Activated naive CD8-positive, alpha-beta T cell treated with anti-CD3 and anti-CD28 coated beads, Interleukin-2, amount 50 U/mL, for 16 hours (primary cell): ENCODE measurements around the gene USP44.

Source experiments
- DNase-seq: peaks from one replicate; pipeline ENCODE4 v3.0.0-alpha.2; 2020; ENCODE audit warnings: low read depth, low spot score

USP44 gene

GRCh38 chr12:95548539-95549391 lies 2.5 kb downstream of the USP44 start:
- DNase-seq = peak; percentile 56

GRCh38 chr12:95548056-95548538 lies 3.2 kb downstream of the USP44 start:
- no peak for DNase-seq

GRCh38 chr12:95547522-95548055 lies 3.7 kb downstream of the USP44 start:
- DNase-seq = no peak

DNA sequence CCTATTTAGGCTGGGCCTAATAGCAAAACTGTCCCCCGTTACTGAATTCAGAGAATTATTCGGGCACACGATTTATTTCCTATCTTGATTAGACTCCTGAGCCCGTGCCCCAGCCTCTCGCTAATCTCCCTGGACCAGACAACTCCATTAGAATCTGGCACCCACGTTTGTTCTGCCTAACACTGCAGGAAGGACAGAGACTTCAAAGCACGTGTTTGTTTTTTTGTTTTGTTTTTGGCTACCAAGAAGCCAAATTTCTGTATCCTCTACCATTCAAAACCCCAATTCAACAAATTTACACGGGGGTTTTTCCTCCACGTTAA lies 4.8 kb downstream of the USP44 start:
- DNase-seq = no peak

DNA sequence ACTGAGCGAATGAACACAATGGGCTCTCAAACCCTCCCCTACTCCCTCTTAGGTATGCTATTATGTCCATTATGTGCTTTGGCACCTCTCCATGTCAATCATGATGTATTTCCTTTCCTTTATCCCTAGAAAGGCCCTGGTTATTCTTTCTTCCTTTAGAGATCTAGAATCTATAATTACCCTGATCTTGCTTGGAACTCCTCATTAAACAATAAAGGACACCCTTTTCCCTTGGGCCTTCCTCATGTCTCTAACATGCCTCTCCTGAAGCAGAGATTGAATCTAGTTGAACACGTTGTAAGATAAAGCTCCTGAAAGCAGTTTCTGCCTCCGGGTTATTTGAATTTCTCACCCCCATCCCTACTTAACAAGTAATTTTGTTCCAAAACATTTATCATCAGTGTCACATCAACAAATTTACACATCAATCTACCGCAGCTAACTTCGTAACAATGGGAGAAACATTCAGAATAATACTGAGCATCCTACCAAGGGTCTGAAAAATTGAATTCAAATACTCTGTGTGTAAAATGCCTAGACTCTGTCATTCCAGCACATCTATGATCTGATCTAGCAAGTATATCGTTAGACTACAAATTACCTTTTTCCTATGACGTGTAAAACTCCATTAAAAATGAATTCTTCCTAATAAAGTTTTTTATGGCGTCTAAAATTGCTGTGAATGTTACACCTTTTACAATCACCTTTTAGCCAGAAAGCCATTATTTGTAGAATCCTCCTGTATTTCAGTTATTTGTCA lies 5.4 kb downstream of the USP44 start:
- no peak for DNase-seq

- DNase-seq = no peak
These were observed 6.0 kb downstream of the USP44 start for GRCh38 chr12:95545303-95545702.

GRCh38 chr12:95544756-95545155 lies 6.5 kb downstream of the USP44 start:
- DNase-seq = no peak

DNA sequence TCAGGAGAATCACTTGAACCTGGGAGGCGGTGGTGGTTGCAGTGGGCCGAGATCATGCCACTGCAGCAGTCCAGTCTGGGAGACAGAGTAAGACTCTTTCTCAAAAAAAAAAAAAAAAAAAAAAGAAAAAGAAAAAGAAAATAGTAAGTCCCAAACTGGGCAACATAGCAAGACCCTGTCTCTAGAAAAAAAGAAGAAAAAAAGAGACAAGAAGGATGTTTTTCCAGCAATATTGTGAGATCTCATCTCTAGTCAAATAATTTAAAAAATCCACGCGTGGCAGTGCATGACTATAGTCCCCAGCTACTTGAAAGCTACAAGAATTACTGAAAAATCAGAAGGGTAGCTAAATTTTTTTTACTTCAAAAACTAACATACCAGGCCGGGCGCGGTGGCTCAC lies 8.0 kb downstream of the USP44 start:
- DNase-seq = no peak

DNA sequence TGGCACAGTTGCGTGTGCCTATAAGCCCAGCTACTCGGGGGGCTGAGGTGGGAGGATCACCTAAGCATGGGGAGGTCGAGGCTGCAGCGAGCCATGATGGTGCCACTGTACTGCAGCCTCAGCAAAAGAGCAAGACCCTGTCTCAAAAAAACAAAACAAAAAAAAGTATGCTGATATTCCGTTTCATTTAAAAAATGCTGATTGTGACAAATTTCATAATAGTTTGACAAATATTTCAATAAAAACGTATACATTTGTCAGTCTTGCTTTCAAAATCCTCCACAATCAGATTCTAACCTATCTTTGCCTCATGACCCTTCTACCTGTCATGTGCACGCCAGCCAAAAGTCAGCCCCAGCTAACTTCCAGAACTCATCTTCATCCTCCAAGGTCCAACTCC lies 9.8 kb downstream of the USP44 start:
- no peak for DNase-seq

DNA sequence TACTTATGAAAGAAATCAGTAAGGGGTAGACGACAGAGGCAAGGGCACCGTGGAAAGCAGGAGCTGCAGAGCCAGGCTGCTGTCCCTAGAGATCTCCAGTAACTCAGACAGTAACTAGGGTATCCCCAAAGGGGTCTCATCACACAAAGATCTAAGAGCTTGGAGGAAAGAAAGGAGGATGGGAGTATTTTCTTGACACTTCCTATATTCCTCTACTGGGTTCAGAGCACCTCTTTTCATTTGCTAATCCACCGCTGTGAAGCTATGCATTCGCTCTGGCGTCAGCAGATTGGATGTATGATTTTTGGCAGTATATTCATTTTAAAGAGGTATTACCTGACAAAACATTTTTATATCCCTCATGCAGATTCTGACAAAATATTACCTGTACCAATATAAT lies 12.6 kb downstream of the USP44 start:
- no peak for DNase-seq

- DNase-seq = no peak
These were observed 13.3 kb downstream of the USP44 start for GRCh38 chr12:95538006-95538405.

DNA sequence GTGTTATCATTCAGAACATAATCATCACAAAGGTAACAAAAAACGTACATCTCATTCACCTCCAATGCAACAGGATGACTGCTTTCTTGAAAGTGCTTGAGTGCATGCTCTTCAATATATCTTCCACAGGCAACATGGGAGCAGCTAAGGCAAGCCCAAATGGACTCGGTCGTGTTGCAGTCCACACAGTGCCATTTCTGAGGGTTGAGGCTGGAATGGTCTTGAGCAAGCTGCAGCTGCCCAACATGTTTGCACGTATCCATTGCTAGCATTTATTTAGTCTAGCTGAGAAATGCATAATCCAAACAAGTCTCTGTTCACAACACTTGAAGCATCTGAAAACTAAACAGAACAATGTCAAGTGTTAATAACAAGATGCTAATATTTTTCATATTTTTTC lies 17.3 kb downstream of the USP44 start:
- DNase-seq = no peak

GRCh38 chr12:95532851-95533250 lies 18.4 kb downstream of the USP44 start:
- no peak for DNase-seq

- DNase-seq = no peak
These were observed 21.5 kb downstream of the USP44 start for GRCh38 chr12:95529693-95530225.

DNA sequence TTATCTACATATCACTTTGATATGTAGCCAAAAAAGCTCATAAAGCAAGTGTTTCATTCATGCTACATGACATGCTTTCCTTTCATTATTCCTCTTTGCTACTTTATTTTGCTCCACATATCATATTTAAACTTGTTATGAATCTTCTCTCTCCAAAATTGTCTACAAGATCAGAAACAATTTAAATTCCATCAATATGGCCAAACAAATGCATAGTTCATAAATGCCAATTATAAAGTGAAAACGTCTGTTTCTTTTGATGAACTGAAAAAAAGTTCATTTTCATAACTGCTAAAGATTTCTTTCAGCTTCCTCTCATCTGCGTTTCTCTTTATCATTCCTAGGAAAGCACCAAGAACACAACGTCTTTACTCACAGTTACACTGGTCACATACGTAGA lies 22.8 kb downstream of the USP44 start:
- no peak for DNase-seq

- no peak for DNase-seq
These were observed 28.6 kb downstream of the USP44 start for GRCh38 chr12:95522692-95523091.

DNA sequence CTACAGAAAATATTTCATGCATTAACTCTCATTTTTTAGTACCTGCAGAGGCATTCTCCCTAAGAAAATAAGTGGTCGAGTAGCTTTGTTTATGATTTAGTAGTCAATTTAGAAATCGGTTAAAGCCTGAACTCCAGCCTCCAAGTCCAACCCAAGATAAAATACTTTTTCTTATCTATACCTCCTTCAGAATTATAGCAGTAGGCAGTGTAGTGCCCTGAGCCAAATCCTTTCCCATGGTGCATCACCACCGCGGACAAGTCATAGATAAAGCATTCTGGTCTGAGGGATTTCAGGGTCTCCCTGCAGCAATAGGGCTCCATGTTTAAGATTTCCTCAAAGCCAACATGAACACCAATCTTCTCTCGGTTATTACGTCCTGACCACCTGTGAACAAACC lies 30.5 kb downstream of the USP44 start:
- DNase-seq = no peak

DNA sequence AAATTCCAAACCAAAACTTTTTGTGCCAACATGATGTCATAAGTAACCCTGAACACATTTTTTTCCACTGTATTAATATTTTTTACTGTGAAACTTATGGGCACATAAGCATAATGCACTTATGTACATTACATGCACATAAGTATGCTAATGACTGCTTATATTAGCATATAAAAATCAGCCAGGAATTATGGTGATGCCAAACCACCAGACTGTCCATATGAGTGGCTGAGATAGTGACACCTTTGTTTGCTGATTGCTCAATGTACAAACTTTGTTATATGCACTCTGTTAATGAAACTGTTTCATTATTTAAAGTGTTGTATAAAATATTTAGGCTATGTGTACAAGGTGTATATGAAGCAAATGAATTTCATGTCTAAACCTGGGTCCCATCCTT lies 32.3 kb downstream of the USP44 start:
- no peak for DNase-seq

GRCh38 chr12:95517246-95517645 lies 34.0 kb downstream of the USP44 start:
- DNase-seq = no peak

DNA sequence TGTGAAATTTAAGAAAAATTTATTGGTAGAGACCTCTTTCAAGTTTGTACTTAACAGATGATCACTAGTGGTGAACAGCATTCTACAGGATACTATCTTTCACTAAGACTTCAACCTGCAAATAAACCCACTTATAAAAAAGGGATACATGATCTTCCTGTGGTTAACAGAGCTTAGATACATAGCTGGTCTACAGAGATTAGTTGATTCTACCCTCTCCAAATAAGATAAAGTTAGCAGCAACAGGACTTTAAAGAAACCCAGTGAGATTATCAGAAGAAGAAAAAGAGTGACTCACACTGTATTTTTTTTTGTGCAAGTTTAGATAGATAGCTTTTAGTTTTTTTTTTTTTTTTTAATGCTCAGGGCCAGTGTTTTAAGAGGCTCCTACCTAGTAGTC lies 34.5 kb downstream of the USP44 start:
- no peak for DNase-seq

GRCh38 chr12:95515197-95515596 lies 36.1 kb downstream of the USP44 start:
- DNase-seq = no peak

GRCh38 chr12:95513599-95513998 lies 37.7 kb downstream of the USP44 start:
- DNase-seq = no peak

- no peak for DNase-seq
These were observed 39.3 kb downstream of the USP44 start for GRCh38 chr12:95511977-95512376.
